ENCODE data around the gene DNAI1.

The DNAI1 gene

GRCh38 chr9:34491596-34491995, 33.0 kb downstream of the DNAI1 start:
- DNase-seq (ENCODE audit: low read depth): no peak

GRCh38 chr9:34492051-34492450, 33.4 kb downstream of the DNAI1 start:
- DNase-seq (ENCODE audit: low read depth): no peak

GRCh38 chr9:34493972-34494535, 35.4 kb downstream of the DNAI1 start:
- DNase-seq (ENCODE audit: low read depth): no peak

GRCh38 chr9:34496149-34496712, 37.6 kb downstream of the DNAI1 start:
- DNase-seq (ENCODE audit: low read depth): no peak

GRCh38 chr9:34498553-34498952, 39.9 kb downstream of the DNAI1 start:
- DNase-seq (ENCODE audit: low read depth): no peak

- DNase-seq (ENCODE audit: low read depth): no peak
Measured at GRCh38 chr9:34499076-34499475, 40.5 kb downstream of the DNAI1 start.

- peak; percentile 76 for DNase-seq (ENCODE audit: low read depth)
Measured at GRCh38 chr9:34500623-34501267, 42.1 kb downstream of the DNAI1 start.

- DNase-seq (ENCODE audit: low read depth): no peak
Measured at GRCh38 chr9:34501372-34501771, 42.8 kb downstream of the DNAI1 start.

GRCh38 chr9:34501889-34502425, 43.4 kb downstream of the DNAI1 start:
- no peak for DNase-seq (ENCODE audit: low read depth)

- DNase-seq (ENCODE audit: low read depth): no peak
Measured at GRCh38 chr9:34502471-34502870, 43.9 kb downstream of the DNAI1 start.

- no peak for DNase-seq (ENCODE audit: low read depth)
Measured at GRCh38 chr9:34502891-34503290, 44.3 kb downstream of the DNAI1 start.

- DNase-seq (ENCODE audit: low read depth): no peak
Measured at GRCh38 chr9:34503406-34503805, 44.8 kb downstream of the DNAI1 start.

- no peak for DNase-seq (ENCODE audit: low read depth)
Measured at GRCh38 chr9:34505370-34506120, 46.9 kb downstream of the DNAI1 start.

- DNase-seq (ENCODE audit: low read depth): no peak
Measured at GRCh38 chr9:34506623-34507022, 48.0 kb downstream of the DNAI1 start.

GRCh38 chr9:34507556-34507955, 49.0 kb downstream of the DNAI1 start:
- DNase-seq (ENCODE audit: low read depth): no peak

- DNase-seq (ENCODE audit: low read depth): no peak
Measured at GRCh38 chr9:34507966-34508365, 49.4 kb downstream of the DNAI1 start.

- DNase-seq (ENCODE audit: low read depth): no peak
Measured at GRCh38 chr9:34508463-34508862, 49.9 kb downstream of the DNAI1 start.

- no peak for DNase-seq (ENCODE audit: low read depth)
Measured at GRCh38 chr9:34508951-34509350, 50.3 kb downstream of the DNAI1 start.

- no peak for DNase-seq (ENCODE audit: low read depth)
Measured at GRCh38 chr9:34510497-34511468, 52.2 kb downstream of the DNAI1 start.

GRCh38 chr9:34512131-34513078, 53.8 kb downstream of the DNAI1 start:
- DNase-seq (ENCODE audit: low read depth): no peak
